Measurements from ENCODE around the gene GAMT.

GAMT gene

GRCh38 chr19:1423436-1424191 is 22.3 kb upstream of the GAMT start:
- Histone ChIP-seq H3K4me1 (ENCODE audit: low read length) (no peaks in the 10 kb centered on the region), H4K20me1 (ENCODE audit: insufficient read depth, low read length) (peaks cover 15% of the 10 kb centered on the region; the same call in 1 of the 2 replicates), H3F3A (ENCODE audit: insufficient read depth, low read length) (peaks cover 4% of the 10 kb centered on the region; the same call in 1 of the 2 replicates), H3K4me2 (ENCODE audit: low read depth, low read length) (no peak overlapping the region), H3K36me3 (replicated peaks; ENCODE audit: insufficient read depth, low read length) (peaks cover 39% of the 10 kb centered on the region), H3K9ac (ENCODE audit: low read length) (no peak overlapping the region), H3K9me2 (replicated peaks; ENCODE audit: insufficient read depth, low read length) (no peaks in the 10 kb centered on the region), H3K79me2 (ENCODE audit: low read length) (peaks cover 82% of the 10 kb centered on the region), H3K9me3 (replicated peaks; ENCODE audit: insufficient read depth, low read length) (no peaks in the 10 kb centered on the region), H2AFZ (ENCODE audit: low read length) (no peak overlapping the region), H3K27me3 (replicated peaks; ENCODE audit: insufficient read depth, low read length) (no peaks in the 10 kb centered on the region), H3K4me3 (ENCODE audit: low read length) (no peak overlapping the region), H3K27ac (ENCODE audit: low read length) (no peak overlapping the region)
- TF ChIP-seq EZH2 (optimal IDR thresholded peaks at IDR 0.05; ENCODE audit: low read depth, low read length) (no peak), EZH2phosphoT487 (IDR thresholded peaks at IDR 0.05; ENCODE audit: low read length) (no peak), CTCF (IDR thresholded peaks at IDR 0.05; ENCODE audit: low read length) (no peak)
- DNase-seq: no peak

GRCh38 chr19:1422943-1423342 is 21.6 kb upstream of the GAMT start:
- Histone ChIP-seq H3K79me2 (ENCODE audit: low read length) (peaks cover 88% of the 10 kb centered on the region), H3K4me2 (ENCODE audit: low read depth, low read length) (no peak overlapping the region), H3K9ac (ENCODE audit: low read length) (no peak overlapping the region), H3K4me1 (ENCODE audit: low read length) (no peaks in the 10 kb centered on the region), H3F3A (ENCODE audit: insufficient read depth, low read length) (peaks cover 4% of the 10 kb centered on the region; the same call in 1 of the 2 replicates), H3K4me3 (ENCODE audit: low read length) (no peak overlapping the region), H3K27ac (ENCODE audit: low read length) (no peak overlapping the region), H3K9me3 (replicated peaks; ENCODE audit: insufficient read depth, low read length) (no peaks in the 10 kb centered on the region), H4K20me1 (ENCODE audit: insufficient read depth, low read length) (peaks cover 20% of the 10 kb centered on the region), H3K36me3 (replicated peaks; ENCODE audit: insufficient read depth, low read length) (peaks cover 46% of the 10 kb centered on the region), H2AFZ (ENCODE audit: low read length) (no peak overlapping the region), H3K9me2 (replicated peaks; ENCODE audit: insufficient read depth, low read length) (no peaks in the 10 kb centered on the region), H3K27me3 (replicated peaks; ENCODE audit: insufficient read depth, low read length) (no peaks in the 10 kb centered on the region)
- no peak for DNase-seq
- no peak for TF ChIP-seq EZH2 (optimal IDR thresholded peaks at IDR 0.05; ENCODE audit: low read depth, low read length)
- no peak for TF ChIP-seq EZH2phosphoT487 (IDR thresholded peaks at IDR 0.05; ENCODE audit: low read length)
- no peak for TF ChIP-seq CTCF (IDR thresholded peaks at IDR 0.05; ENCODE audit: low read length)

- H3K9ac ChIP-seq (ENCODE audit: low read length): no peak overlapping the region
- no peaks in the 10 kb centered on the region for H3K27me3 ChIP-seq (replicated peaks; ENCODE audit: insufficient read depth, low read length)
- no peaks in the 10 kb centered on the region for H3K9me3 ChIP-seq (replicated peaks; ENCODE audit: insufficient read depth, low read length)
- no peak overlapping the region for H3K4me2 ChIP-seq (ENCODE audit: low read depth, low read length)
- no peak overlapping the region for H3K27ac ChIP-seq (ENCODE audit: low read length)
- H4K20me1 ChIP-seq (ENCODE audit: insufficient read depth, low read length): peaks cover 26% of the 10 kb centered on the region
- H3F3A ChIP-seq (ENCODE audit: insufficient read depth, low read length): peaks cover 4% of the 10 kb centered on the region; the same call in 1 of the 2 replicates
- H2AFZ ChIP-seq (ENCODE audit: low read length): no peak overlapping the region
- peaks cover 94% of the 10 kb centered on the region for H3K79me2 ChIP-seq (ENCODE audit: low read length)
- DNase-seq: no peak
- H3K4me1 ChIP-seq (ENCODE audit: low read length): no peaks in the 10 kb centered on the region
- no peak overlapping the region for H3K4me3 ChIP-seq (ENCODE audit: low read length)
- H3K36me3 ChIP-seq (replicated peaks; ENCODE audit: insufficient read depth, low read length): peaks cover 47% of the 10 kb centered on the region
- H3K9me2 ChIP-seq (replicated peaks; ENCODE audit: insufficient read depth, low read length): no peaks in the 10 kb centered on the region
- no peak for TF ChIP-seq EZH2phosphoT487 (IDR thresholded peaks at IDR 0.05; ENCODE audit: low read length)
- TF ChIP-seq CTCF (IDR thresholded peaks at IDR 0.05; ENCODE audit: low read length): no peak
- TF ChIP-seq EZH2 (optimal IDR thresholded peaks at IDR 0.05; ENCODE audit: low read depth, low read length): no peak
Observed at GRCh38 chr19:1422360-1422759, 21.0 kb upstream of the GAMT start.

Measured in MM.1S (cell line).